Suprapubic skin (tissue), 4 donors: ENCODE results near the gene SUPT20H. TPM values are rescaled to one million over a fixed set of nuclear protein-coding genes. Genes with fewer than 3 reads are reported as not detected.

ENCODE experiments used
- DNase-seq, 2 donors: peaks; one replicate each; pipeline ENCODE4 v3.0.0-alpha.2; 2019; ENCODE audit warnings: low spot score in 2 of 2
- H3K27ac ChIP-seq: fragments of 200-600 bp; sonication (generic); one replicate; pipeline ENCODE4 v1.5.1; 2019
- H3K27me3 ChIP-seq: fragments of 200-600 bp; sonication (generic); one replicate; pipeline ENCODE4 v1.5.1; 2019
- H3K36me3 ChIP-seq: fragments of 200-600 bp; sonication (generic); one replicate; pipeline ENCODE4 v1.5.1; 2019
- H3K4me1 ChIP-seq: fragments of 200-600 bp; sonication (generic); one replicate; pipeline ENCODE4 v1.5.1; 2019
- H3K4me3 ChIP-seq: fragments of 200-600 bp; sonication (generic); one replicate; pipeline ENCODE4 v1.5.1; 2019; ENCODE audit warnings: mild to moderate bottlenecking
- H3K9me3 ChIP-seq: fragments of 200-600 bp; sonication (generic); one replicate; pipeline ENCODE4 v1.5.1; 2019
- EP300 ChIP-seq: sonication (generic); formaldehyde crosslinking; IDR thresholded peaks from one replicate; pipeline ENCODE4 v1.6.1; 2017; ENCODE audit warnings: antibody characterized with exemption
- POLR2A ChIP-seq, 2 donors: fragments of 450-650 bp; IDR thresholded peaks; one replicate each; pipeline ENCODE4 v1.6.1; 2017; ENCODE audit warnings: antibody characterized with exemption in 2 of 2, mild to moderate bottlenecking in 2 of 2, moderate library complexity in 2 of 2
- POLR2AphosphoS5 ChIP-seq, 3 donors: sonication (generic); formaldehyde crosslinking; IDR thresholded peaks; one replicate each; pipeline ENCODE4 v1.6.1; 2017; ENCODE audit warnings: antibody characterized with exemption in 3 of 3
- WGBS: methylation state at CpG from one replicate; pipeline ENCODE4 v1.1.5; 2018; 5-methylcytosine and 5-hydroxymethylcytosine counted together
- total RNA-seq, 4 donors: library from RNA; depleted of rRNA; stranded (reverse); fragments of >200 nt; gene quantifications; one replicate each; pipeline ENCODE4 v1.1.0, GENCODE V29; 2016
- TF ChIP-seq, protein P1 (sequence below), 2 donors: fragments of 200-600 bp in 1 of 2; fragments of 450-650 bp in 1 of 2; sonication (generic) in 1 of 2; IDR thresholded peaks; one replicate each; pipeline ENCODE4 v1.5.1; 2016 to 2019; ENCODE audit warnings: antibody characterized with exemption in 2 of 2, mild to moderate bottlenecking in 1 of 2, moderate library complexity in 1 of 2

Gene SUPT20H
- total RNA-seq, 4 donors from 2014 or later, result 18.4 to 74.0 (median 42.9) TPM

DNA sequence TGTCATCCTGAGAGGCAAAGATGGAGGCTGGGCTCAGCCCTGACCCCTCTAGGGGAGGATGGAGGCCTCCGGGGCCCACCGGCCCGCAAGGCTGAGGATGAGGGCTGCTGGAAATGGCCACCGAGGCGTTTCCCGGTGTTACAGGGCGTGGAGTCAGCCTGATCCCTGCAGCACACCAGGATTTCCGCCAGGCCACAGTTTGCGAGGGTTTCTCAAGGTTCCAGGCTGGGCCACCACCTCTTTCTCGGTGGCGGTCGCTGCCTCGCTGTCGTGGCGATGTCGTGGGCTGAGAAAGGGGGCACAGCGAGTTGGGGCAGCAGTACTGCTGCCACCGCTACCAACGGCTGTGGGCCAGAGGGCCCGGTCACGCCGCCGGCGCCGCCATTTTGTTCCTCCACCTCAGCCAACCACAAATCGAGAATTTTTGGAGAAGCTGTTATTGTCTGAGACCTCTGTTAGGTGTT is 45.8 kb upstream of the SUPT20H start, which contains the start of gene CSNK1A1L:
Gene CSNK1A1L (minus strand): TSS at position 414 of the 464 bp plus-strand sequence. CDS start 408 bp downstream, at position 6.
- Histone ChIP-seq H3K27me3 (no peaks in the 10 kb centered on the region), H3K9me3 (no peaks in the 10 kb centered on the region), H3K4me3 (no peak within 1 kb of the TSS), H3K27ac (no peak within 1 kb of the TSS), H3K4me1 (peaks cover 3% of the 10 kb centered on the region), H3K36me3 (no peaks in the 10 kb centered on the region)
- TF ChIP-seq EP300, result no peak
- TF ChIP-seq POLR2AphosphoS5 (IDR thresholded peaks at IDR 0.05), result no peak
- TF ChIP-seq POLR2A (IDR thresholded peaks at IDR 0.05), result no peak
- TF ChIP-seq, protein P1, sequence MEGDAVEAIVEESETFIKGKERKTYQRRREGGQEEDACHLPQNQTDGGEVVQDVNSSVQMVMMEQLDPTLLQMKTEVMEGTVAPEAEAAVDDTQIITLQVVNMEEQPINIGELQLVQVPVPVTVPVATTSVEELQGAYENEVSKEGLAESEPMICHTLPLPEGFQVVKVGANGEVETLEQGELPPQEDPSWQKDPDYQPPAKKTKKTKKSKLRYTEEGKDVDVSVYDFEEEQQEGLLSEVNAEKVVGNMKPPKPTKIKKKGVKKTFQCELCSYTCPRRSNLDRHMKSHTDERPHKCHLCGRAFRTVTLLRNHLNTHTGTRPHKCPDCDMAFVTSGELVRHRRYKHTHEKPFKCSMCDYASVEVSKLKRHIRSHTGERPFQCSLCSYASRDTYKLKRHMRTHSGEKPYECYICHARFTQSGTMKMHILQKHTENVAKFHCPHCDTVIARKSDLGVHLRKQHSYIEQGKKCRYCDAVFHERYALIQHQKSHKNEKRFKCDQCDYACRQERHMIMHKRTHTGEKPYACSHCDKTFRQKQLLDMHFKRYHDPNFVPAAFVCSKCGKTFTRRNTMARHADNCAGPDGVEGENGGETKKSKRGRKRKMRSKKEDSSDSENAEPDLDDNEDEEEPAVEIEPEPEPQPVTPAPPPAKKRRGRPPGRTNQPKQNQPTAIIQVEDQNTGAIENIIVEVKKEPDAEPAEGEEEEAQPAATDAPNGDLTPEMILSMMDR (IDR thresholded peaks at IDR 0.05), result no peak
- no peak for DNase-seq
- WGBS, result 89% methylated on average over 25 of the region's 26 CpGs

DNA sequence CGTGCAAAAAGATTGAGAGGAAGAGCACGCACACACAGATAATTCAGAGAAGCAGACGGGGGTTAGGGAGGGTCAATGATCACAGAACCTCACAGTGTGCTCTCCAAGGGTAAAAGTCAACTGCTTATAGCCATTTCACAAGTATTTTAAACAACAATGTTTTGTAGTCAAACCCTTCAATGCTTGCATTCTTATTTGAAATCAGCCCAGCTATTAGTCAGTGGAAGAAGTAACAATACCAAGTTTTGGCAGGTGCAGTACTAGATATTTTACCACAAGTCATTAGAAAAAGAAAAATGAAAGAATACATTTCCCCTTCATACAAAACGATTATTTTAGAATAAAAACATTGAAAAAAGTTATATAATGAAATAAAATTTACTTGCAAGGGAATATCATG is 43.4 kb upstream of the SUPT20H start:
- no peak overlapping the region for H3K4me3 ChIP-seq
- DNase-seq, result no peak
- no peaks in the 10 kb centered on the region for H3K36me3 ChIP-seq
- no peaks in the 10 kb centered on the region for H3K4me1 ChIP-seq
- no peaks in the 10 kb centered on the region for H3K27me3 ChIP-seq
- WGBS, result 70% methylated on average over 4 of the region's 4 CpGs
- no peaks in the 10 kb centered on the region for H3K9me3 ChIP-seq
- H3K27ac ChIP-seq, result no peak overlapping the region
- TF ChIP-seq POLR2AphosphoS5 (IDR thresholded peaks at IDR 0.05) (no peak), EP300 (no peak), POLR2A (IDR thresholded peaks at IDR 0.05) (no peak)
- TF ChIP-seq, protein P1 (IDR thresholded peaks at IDR 0.05), result no peak

DNA sequence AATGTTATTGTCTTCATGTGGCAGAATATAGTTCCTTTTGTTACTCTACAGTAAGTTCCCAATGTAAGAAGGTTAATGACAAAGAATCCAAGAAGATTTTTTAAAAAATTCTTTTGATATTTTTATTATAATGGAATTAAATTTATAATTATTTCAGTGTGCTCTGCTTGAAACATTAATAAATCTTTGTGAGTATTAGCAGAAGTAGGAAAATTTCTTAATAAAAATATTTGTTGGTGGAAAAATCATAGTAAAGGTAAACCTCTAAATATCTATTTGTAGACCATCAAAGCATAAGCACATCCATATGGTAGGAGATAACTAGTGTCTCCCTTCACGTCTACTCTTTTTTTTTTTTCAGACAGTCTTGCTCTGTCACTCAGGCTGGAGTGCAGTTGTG is 41.7 kb upstream of the SUPT20H start:
- no peak overlapping the region for H3K4me3 ChIP-seq
- H3K9me3 ChIP-seq, result no peaks in the 10 kb centered on the region
- no peaks in the 10 kb centered on the region for H3K4me1 ChIP-seq
- no peaks in the 10 kb centered on the region for H3K27me3 ChIP-seq
- H3K36me3 ChIP-seq, result no peaks in the 10 kb centered on the region
- 41% methylated on average over 1 of the region's 1 CpG for WGBS
- DNase-seq, result no peak
- no peak overlapping the region for H3K27ac ChIP-seq
- TF ChIP-seq, protein P1 (IDR thresholded peaks at IDR 0.05), result no peak
- TF ChIP-seq POLR2A (IDR thresholded peaks at IDR 0.05), result no peak
- no peak for TF ChIP-seq EP300
- TF ChIP-seq POLR2AphosphoS5 (IDR thresholded peaks at IDR 0.05), result no peak

DNA sequence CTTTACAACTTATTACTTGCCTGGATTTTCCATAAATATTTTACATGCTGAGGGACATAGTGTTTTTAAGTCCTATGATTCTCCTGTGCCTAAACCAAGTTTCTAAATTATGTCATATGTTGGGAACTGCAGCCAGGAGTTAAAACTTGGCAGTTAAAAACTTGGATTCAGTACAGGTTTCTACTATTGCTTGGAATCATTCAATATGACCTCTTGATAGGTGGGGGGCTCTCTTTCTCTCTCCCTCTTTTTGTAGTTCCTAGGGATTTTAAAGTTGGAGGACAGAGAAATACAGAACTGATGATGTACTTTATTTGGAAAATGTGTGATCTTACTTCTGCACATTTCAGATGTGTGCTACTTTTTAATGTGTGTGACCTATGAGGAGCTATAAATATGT is 41.2 kb upstream of the SUPT20H start:
- no peak for DNase-seq
- H3K36me3 ChIP-seq, result no peaks in the 10 kb centered on the region

DNA sequence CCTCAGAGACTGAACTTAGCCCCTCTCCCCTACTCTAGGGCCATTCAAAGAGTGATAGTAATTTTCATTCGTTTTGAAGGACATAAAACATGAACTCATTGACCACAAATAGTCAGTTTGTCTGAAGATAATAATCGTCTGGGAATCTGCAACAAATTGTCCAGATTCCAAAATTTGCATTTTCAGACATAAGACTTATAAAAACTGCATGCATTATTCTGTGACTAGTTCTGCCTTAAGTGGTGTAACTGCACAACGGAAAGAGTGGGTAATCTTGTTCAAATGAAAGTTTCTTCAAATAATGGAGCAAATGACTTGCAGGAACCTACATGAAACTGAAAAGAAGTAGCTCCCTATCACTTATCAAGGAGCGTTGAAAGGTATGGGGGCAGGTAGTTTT is 37.6 kb upstream of the SUPT20H start:
- no peak for DNase-seq
- Histone ChIP-seq H3K4me1 (no peaks in the 10 kb centered on the region), H3K4me3 (no peak overlapping the region), H3K9me3 (no peaks in the 10 kb centered on the region), H3K36me3 (no peaks in the 10 kb centered on the region), H3K27me3 (no peaks in the 10 kb centered on the region), H3K27ac (no peak overlapping the region)
- TF ChIP-seq EP300, result no peak
- TF ChIP-seq, protein P1 (IDR thresholded peaks at IDR 0.05), result no peak
- no peak for TF ChIP-seq POLR2A (IDR thresholded peaks at IDR 0.05)
- TF ChIP-seq POLR2AphosphoS5 (IDR thresholded peaks at IDR 0.05), result no peak
- 76% methylated on average over 4 of the region's 4 CpGs for WGBS

More for the DNA sequence above, 41.2 kb upstream of the SUPT20H start:
- H3K4me1 ChIP-seq, result no peaks in the 10 kb centered on the region
- H3K27ac ChIP-seq, result no peak overlapping the region
- H3K9me3 ChIP-seq, result no peaks in the 10 kb centered on the region
- TF ChIP-seq, protein P1 (IDR thresholded peaks at IDR 0.05), result no peak
- H3K27me3 ChIP-seq, result no peaks in the 10 kb centered on the region
- no peak overlapping the region for H3K4me3 ChIP-seq
